ENCODE results near the gene RAB33B.

- TF ChIP-seq, protein P1, sequence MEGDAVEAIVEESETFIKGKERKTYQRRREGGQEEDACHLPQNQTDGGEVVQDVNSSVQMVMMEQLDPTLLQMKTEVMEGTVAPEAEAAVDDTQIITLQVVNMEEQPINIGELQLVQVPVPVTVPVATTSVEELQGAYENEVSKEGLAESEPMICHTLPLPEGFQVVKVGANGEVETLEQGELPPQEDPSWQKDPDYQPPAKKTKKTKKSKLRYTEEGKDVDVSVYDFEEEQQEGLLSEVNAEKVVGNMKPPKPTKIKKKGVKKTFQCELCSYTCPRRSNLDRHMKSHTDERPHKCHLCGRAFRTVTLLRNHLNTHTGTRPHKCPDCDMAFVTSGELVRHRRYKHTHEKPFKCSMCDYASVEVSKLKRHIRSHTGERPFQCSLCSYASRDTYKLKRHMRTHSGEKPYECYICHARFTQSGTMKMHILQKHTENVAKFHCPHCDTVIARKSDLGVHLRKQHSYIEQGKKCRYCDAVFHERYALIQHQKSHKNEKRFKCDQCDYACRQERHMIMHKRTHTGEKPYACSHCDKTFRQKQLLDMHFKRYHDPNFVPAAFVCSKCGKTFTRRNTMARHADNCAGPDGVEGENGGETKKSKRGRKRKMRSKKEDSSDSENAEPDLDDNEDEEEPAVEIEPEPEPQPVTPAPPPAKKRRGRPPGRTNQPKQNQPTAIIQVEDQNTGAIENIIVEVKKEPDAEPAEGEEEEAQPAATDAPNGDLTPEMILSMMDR (IDR thresholded peaks at IDR 0.05), result no peak
- TF ChIP-seq POLR2A (IDR thresholded peaks at IDR 0.05) (no peak), EP300 (IDR thresholded peaks at IDR 0.05) (no peak), POLR2AphosphoS5 (IDR thresholded peaks at IDR 0.05) (no peak)
Observed at GRCh38 chr4:139523076-139523475, 69.2 kb downstream of the RAB33B start.

Measured in stomach (tissue), 4 donors.